ENCODE data around the gene CPED1. TPM values are rescaled to one million over a fixed set of nuclear protein-coding genes. Genes with fewer than 3 reads are reported as not detected.
A peak's percentile ranks its signal among the peaks of the same experiment; 100 is the strongest.

Gene CPED1
- total RNA-seq, 1 experiment from 2014 or later = 1.8 TPM

GRCh38 chr7:120989257-120990220, 1.0 kb downstream of the CPED1 start:
- intact Hi-C loops (cut with micrococcal nuclease) = loop anchor here (10.0 kb wide), 1 partner anchor 345 kb away; no protein-coding TSS in a partner anchor
- Histone ChIP-seq H3F3A (ENCODE audit: low read length, unreplicated experiment) (no peaks in the 10 kb centered on the region), H3K4me2 (ENCODE audit: low read length) (peak overlapping the region; percentile 95), H3K27ac (ENCODE audit: low read length) (no peak overlapping the region), H3K36me3 (ENCODE audit: low read depth, low read length) (no peaks in the 10 kb centered on the region; the same call in 1 of the 2 replicates), H3K9me2 (replicated peaks; ENCODE audit: low read length) (no peaks in the 10 kb centered on the region), H3K79me2 (ENCODE audit: low read length) (no peaks in the 10 kb centered on the region), H3K4me3 (ENCODE audit: low read length) (peak overlapping the region; percentile 67), H2AFZ (ENCODE audit: low read length) (peak overlapping the region; percentile 90), H3K4me1 (ENCODE audit: insufficient read depth, low read length) (peaks cover 40% of the 10 kb centered on the region), H3K27me3 (ENCODE audit: low read length) (no peaks in the 10 kb centered on the region), H4K20me1 (ENCODE audit: low read length) (no peaks in the 10 kb centered on the region), H3K9me3 (ENCODE audit: low read length) (no peaks in the 10 kb centered on the region), H3K9ac (ENCODE audit: low read length) (0 out of 2 replicates have a peak overlapping the region, but pooled peaks have one; percentile 4)
- ChIA-PET CTCF (interaction anchor here (0.6 to 2.1 kb wide), 3 partner anchors 39 to 119 kb away, joined by 3 to 7 read pairs (median 5); partner anchors contain the start of gene ING3), POLR2A (ENCODE audit: unreplicated experiment) (interaction anchor here (0.5 kb wide), 1 partner anchor 95 kb away, joined by 3 read pairs; no protein-coding TSS in a partner anchor)
- ATAC-seq (no peak), DNase-seq (no peak)
- BruUV-seq (replicated peaks) = no TSS peak
- TF ChIP-seq CTCF (conservative IDR thresholded peaks at IDR 0.05; ENCODE audit: low read depth, low read length) = no peak
- no peak for TF ChIP-seq EZH2phosphoT487 (IDR thresholded peaks at IDR 0.05; ENCODE audit: borderline replicate concordance, low read length)
- no peak for TF ChIP-seq EZH2 (IDR thresholded peaks at IDR 0.05; ENCODE audit: low read length, unreplicated experiment)

- no TSS peak for BruUV-seq (replicated peaks)
- peak overlapping the region; percentile 95 for H3K4me2 ChIP-seq (ENCODE audit: low read length)
- POLR2A ChIA-PET (ENCODE audit: unreplicated experiment) = no interaction called here
These were observed 2.1 kb downstream of the CPED1 start for GRCh38 chr7:120990468-120991118.

More at GRCh38 chr7:120990468-120991118, 2.1 kb downstream of the CPED1 start:
- no peaks in the 10 kb centered on the region for H4K20me1 ChIP-seq (ENCODE audit: low read length)
- ATAC-seq (no peak), DNase-seq (no peak)
- peaks cover 40% of the 10 kb centered on the region for H3K4me1 ChIP-seq (ENCODE audit: insufficient read depth, low read length)
- TF ChIP-seq EZH2 (IDR thresholded peaks at IDR 0.05; ENCODE audit: low read length, unreplicated experiment) (no peak), CTCF (conservative IDR thresholded peaks at IDR 0.05; ENCODE audit: low read depth, low read length) (no peak)
- intact Hi-C loops (cut with micrococcal nuclease) = no loop called here
- peak overlapping the region; percentile 69; the same call in 1 of the 2 replicates for H2AFZ ChIP-seq (ENCODE audit: low read length)
- CTCF ChIA-PET = interaction anchor here (0.5 to 0.7 kb wide), 2 partner anchors 208 to 615 kb away, joined by 3 to 4 read pairs; no protein-coding TSS in a partner anchor
- no peak overlapping the region for H3K9ac ChIP-seq (ENCODE audit: low read length)
- no peaks in the 10 kb centered on the region for H3F3A ChIP-seq (ENCODE audit: low read length, unreplicated experiment)
- no peaks in the 10 kb centered on the region for H3K9me3 ChIP-seq (ENCODE audit: low read length)
- H3K27me3 ChIP-seq (ENCODE audit: low read length) = no peaks in the 10 kb centered on the region
- no peaks in the 10 kb centered on the region for H3K9me2 ChIP-seq (replicated peaks; ENCODE audit: low read length)
- H3K79me2 ChIP-seq (ENCODE audit: low read length) = no peaks in the 10 kb centered on the region
- H3K27ac ChIP-seq (ENCODE audit: low read length) = no peak overlapping the region
- H3K4me3 ChIP-seq (ENCODE audit: low read length) = peak overlapping the region; percentile 67; the same call in 1 of the 2 replicates
- no peaks in the 10 kb centered on the region; the same call in 1 of the 2 replicates for H3K36me3 ChIP-seq (ENCODE audit: low read depth, low read length)

Measured in PC-3 (cell line).